Measurements from ENCODE around the gene RPS18.

DNA sequence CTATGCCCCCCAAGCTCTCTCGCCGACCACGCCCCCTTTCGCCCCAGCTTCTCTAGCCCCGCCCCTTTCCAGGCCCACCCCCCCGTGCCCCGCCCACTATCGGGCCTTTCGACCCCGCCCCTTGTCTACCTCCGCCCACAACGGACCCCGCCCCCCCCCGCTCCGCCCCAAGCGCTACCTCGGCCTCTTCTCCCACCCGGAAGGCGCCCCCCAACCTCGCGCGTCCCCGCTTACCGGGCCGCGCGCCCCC lies 45.5 kb downstream of the RPS18 start:
- TF ChIP-seq, protein P1, sequence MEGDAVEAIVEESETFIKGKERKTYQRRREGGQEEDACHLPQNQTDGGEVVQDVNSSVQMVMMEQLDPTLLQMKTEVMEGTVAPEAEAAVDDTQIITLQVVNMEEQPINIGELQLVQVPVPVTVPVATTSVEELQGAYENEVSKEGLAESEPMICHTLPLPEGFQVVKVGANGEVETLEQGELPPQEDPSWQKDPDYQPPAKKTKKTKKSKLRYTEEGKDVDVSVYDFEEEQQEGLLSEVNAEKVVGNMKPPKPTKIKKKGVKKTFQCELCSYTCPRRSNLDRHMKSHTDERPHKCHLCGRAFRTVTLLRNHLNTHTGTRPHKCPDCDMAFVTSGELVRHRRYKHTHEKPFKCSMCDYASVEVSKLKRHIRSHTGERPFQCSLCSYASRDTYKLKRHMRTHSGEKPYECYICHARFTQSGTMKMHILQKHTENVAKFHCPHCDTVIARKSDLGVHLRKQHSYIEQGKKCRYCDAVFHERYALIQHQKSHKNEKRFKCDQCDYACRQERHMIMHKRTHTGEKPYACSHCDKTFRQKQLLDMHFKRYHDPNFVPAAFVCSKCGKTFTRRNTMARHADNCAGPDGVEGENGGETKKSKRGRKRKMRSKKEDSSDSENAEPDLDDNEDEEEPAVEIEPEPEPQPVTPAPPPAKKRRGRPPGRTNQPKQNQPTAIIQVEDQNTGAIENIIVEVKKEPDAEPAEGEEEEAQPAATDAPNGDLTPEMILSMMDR (IDR thresholded peaks at IDR 0.05): no peak
- TF ChIP-seq POLR2A (IDR thresholded peaks at IDR 0.05): no peak
- no peak for TF ChIP-seq EP300 (IDR thresholded peaks at IDR 0.05; ENCODE audit: low read depth)
